ENCODE data around the gene GPS1.

GRCh38 chr17:82031885-82032627 is 19.6 kb upstream of the GPS1 start:
- TF ChIP-seq, protein P1, sequence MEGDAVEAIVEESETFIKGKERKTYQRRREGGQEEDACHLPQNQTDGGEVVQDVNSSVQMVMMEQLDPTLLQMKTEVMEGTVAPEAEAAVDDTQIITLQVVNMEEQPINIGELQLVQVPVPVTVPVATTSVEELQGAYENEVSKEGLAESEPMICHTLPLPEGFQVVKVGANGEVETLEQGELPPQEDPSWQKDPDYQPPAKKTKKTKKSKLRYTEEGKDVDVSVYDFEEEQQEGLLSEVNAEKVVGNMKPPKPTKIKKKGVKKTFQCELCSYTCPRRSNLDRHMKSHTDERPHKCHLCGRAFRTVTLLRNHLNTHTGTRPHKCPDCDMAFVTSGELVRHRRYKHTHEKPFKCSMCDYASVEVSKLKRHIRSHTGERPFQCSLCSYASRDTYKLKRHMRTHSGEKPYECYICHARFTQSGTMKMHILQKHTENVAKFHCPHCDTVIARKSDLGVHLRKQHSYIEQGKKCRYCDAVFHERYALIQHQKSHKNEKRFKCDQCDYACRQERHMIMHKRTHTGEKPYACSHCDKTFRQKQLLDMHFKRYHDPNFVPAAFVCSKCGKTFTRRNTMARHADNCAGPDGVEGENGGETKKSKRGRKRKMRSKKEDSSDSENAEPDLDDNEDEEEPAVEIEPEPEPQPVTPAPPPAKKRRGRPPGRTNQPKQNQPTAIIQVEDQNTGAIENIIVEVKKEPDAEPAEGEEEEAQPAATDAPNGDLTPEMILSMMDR (IDR thresholded peaks at IDR 0.05): no peak
- no peak for TF ChIP-seq POLR2A (IDR thresholded peaks at IDR 0.05)

All from esophagus squamous epithelium (tissue), 4 donors.